Osteoblast (primary cell): ENCODE measurements around the gene CREBRF. TPM values are rescaled to one million over a fixed set of nuclear protein-coding genes. Genes with fewer than 3 reads are reported as not detected.

Experiments
- DNase-seq: peaks from one replicate; pipeline ENCODE4 v3.0.0; 2011; ENCODE audit warnings: low spot score, mixed read lengths; ENCODE audit not compliant: insufficient read length; ENCODE audit errors: missing footprints
- H2AFZ ChIP-seq: 2 replicates; pipeline ENCODE4 v1.6.0; 2011; ENCODE audit warnings: mild to moderate bottlenecking, low read length
- H3K27ac ChIP-seq: 2 replicates; pipeline ENCODE4 v1.5.1; 2011; ENCODE audit warnings: mild to moderate bottlenecking, low read depth, low read length, moderate library complexity
- H3K27me3 ChIP-seq: 2 replicates; pipeline ENCODE4 v1.6.0; 2012; ENCODE audit warnings: mild to moderate bottlenecking, control low read depth, inconsistent platforms, low read length, moderate library complexity; ENCODE audit not compliant: insufficient read depth
- H3K36me3 ChIP-seq: 2 replicates; pipeline ENCODE4 v1.5.1; 2011; ENCODE audit warnings: mild to moderate bottlenecking, low read length, control low read depth, moderate library complexity; ENCODE audit not compliant: insufficient read depth
- H3K4me1 ChIP-seq: 2 replicates; pipeline ENCODE4 v1.5.1; 2011; ENCODE audit warnings: mild to moderate bottlenecking, low read length, control low read depth, moderate library complexity; ENCODE audit not compliant: insufficient read depth
- H3K4me2 ChIP-seq: 2 replicates; pipeline ENCODE4 v1.6.0; 2011; ENCODE audit warnings: mild to moderate bottlenecking, low read length; ENCODE audit not compliant: insufficient read depth
- H3K4me3 ChIP-seq: fragments of 200-600 bp; sonication (generic); 3 replicates; pipeline ENCODE4 v1.5.1; 2012; ENCODE audit warnings: mild to moderate bottlenecking, low read length, inconsistent platforms; ENCODE audit not compliant: insufficient read depth
- H3K79me2 ChIP-seq: 2 replicates; pipeline ENCODE4 v1.6.0; 2012; ENCODE audit warnings: mild to moderate bottlenecking, low read length, control low read depth, inconsistent platforms; ENCODE audit not compliant: insufficient read depth
- H3K9me3 ChIP-seq: 2 replicates; pipeline ENCODE4 v1.5.1; 2011; ENCODE audit warnings: low read depth, low read length, control low read depth
- H4K20me1 ChIP-seq: 2 replicates; pipeline ENCODE4 v1.6.0; 2012; ENCODE audit warnings: mild to moderate bottlenecking, low read length, control low read depth; ENCODE audit not compliant: insufficient read depth
- small RNA-seq: library from RNA; depleted of rRNA; stranded (forward); fragments of <200 nt; gene quantifications from one replicate; pipeline ENCODE3, GENCODE V24; 2012
- total RNA-seq: library from RNA; depleted of rRNA; stranded (reverse); fragments of >200 nt; gene quantifications from 2 replicates; pipeline ENCODE4 v1.2.3, GENCODE V29; 2012
- TF ChIP-seq, protein P1 (sequence below): IDR thresholded peaks from 2 replicates; pipeline ENCODE4 v1.5.1; 2011; ENCODE audit warnings: mild to moderate bottlenecking, low read depth, low read length, moderate library complexity; ENCODE audit errors: extremely low read depth

The CREBRF gene
- total RNA-seq, 1 donor, result 35.8 TPM

DNA sequence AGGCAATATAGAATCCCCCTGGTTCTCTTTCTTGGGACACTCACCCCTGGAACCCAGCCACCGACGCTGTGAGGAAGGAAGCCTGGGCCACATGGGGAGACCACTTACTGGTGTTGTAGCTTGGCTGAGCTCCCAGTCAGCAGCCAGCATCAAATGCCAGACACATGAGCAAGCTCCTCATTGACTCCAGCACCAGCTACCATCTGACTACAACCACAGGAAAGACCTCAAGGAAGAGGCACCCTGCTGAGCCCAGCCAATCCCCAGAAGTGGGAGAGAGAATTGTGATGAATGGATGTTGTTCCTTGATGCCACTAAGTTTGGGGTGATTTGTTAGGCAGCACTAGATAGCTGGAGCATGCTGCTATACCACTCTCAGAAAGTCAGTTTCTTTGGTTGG, 124.2 kb downstream of the CREBRF start:
- Histone ChIP-seq H3K27me3 (peaks cover 11% of the 10 kb centered on the region), H3K4me3 (no peak overlapping the region), H3K4me1 (no peaks in the 10 kb centered on the region), H2AFZ (no peak overlapping the region), H3K9me3 (peaks cover 4% of the 10 kb centered on the region), H3K27ac (no peak overlapping the region), H4K20me1 (no peaks in the 10 kb centered on the region), H3K79me2 (no peaks in the 10 kb centered on the region), H3K36me3 (no peaks in the 10 kb centered on the region), H3K4me2 (no peak overlapping the region)
- TF ChIP-seq, protein P1, sequence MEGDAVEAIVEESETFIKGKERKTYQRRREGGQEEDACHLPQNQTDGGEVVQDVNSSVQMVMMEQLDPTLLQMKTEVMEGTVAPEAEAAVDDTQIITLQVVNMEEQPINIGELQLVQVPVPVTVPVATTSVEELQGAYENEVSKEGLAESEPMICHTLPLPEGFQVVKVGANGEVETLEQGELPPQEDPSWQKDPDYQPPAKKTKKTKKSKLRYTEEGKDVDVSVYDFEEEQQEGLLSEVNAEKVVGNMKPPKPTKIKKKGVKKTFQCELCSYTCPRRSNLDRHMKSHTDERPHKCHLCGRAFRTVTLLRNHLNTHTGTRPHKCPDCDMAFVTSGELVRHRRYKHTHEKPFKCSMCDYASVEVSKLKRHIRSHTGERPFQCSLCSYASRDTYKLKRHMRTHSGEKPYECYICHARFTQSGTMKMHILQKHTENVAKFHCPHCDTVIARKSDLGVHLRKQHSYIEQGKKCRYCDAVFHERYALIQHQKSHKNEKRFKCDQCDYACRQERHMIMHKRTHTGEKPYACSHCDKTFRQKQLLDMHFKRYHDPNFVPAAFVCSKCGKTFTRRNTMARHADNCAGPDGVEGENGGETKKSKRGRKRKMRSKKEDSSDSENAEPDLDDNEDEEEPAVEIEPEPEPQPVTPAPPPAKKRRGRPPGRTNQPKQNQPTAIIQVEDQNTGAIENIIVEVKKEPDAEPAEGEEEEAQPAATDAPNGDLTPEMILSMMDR, result no peak
- DNase-seq, result no peak

DNA sequence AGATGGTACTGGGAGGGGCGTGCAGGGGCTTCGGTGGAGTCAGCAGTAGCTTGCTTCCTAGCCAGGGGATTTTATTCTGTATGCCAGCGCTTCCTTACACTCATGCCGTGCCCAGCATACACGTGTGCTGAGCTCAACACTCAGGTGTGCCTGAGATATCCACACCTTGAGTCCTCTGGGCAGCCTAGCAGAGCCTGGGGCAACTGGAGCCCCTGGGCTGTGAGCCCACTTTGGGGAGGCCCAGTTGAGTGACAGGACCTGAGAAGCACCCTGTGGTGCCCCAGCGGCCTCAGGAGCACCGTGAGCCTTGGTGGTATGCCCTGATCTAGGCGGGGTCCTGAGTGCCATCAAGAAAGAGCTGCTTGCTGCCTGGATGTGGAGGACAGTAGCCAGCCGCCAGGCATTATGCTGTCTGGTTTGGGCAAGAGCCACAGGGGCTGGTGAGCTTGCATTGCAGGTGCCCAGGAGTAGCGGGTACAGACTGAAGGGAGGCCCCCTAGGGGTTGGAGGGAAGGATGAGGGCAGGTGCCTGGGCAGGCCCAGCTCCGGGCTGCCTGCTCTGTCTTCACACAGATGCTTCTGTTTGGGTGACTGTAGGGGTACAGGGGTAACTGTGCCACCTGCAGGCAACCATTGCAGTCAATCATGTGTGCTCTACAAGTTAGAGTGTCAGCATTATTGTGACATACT, 131.0 kb downstream of the CREBRF start:
- H3K4me2 ChIP-seq, result no peak overlapping the region
- H4K20me1 ChIP-seq, result no peaks in the 10 kb centered on the region
- H3K36me3 ChIP-seq, result no peaks in the 10 kb centered on the region
- DNase-seq, result no peak
- H3K27me3 ChIP-seq, result peaks cover 15% of the 10 kb centered on the region
- H3K4me1 ChIP-seq, result no peaks in the 10 kb centered on the region
- H3K79me2 ChIP-seq, result no peaks in the 10 kb centered on the region
- H3K4me3 ChIP-seq, result no peak overlapping the region
- TF ChIP-seq, protein P1, result no peak
- no peaks in the 10 kb centered on the region for H3K9me3 ChIP-seq
- H2AFZ ChIP-seq, result no peak overlapping the region
- no peak overlapping the region for H3K27ac ChIP-seq

DNA sequence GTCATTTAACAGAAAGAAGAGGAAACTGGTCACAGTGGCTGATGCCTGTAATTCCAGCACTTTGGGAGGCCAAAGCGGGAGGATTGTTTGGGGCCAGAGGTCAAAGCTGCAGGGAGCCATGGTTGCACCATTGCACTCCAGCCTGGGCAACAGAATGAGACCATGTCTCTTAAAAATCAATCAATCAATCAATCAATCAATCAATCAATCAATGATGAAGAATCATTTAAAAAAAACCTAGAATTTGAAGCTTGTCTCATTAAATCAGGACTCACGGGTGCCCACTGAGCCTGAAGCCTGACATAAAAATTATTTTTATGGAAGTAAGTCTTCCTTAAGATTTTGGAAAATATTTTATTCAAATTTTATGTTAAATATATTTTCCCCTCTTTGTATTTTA, 132.1 kb downstream of the CREBRF start:
- H3K4me3 ChIP-seq, result no peak overlapping the region
- no peaks in the 10 kb centered on the region for H4K20me1 ChIP-seq
- DNase-seq, result no peak
- H3K4me2 ChIP-seq, result no peak overlapping the region
- no peaks in the 10 kb centered on the region for H3K36me3 ChIP-seq
- no peaks in the 10 kb centered on the region for H3K4me1 ChIP-seq
- H2AFZ ChIP-seq, result no peak overlapping the region
- peaks cover 15% of the 10 kb centered on the region for H3K27me3 ChIP-seq
- no peak overlapping the region for H3K27ac ChIP-seq
- H3K9me3 ChIP-seq, result no peaks in the 10 kb centered on the region
- TF ChIP-seq, protein P1, result no peak
- H3K79me2 ChIP-seq, result no peaks in the 10 kb centered on the region

Small RNA genes lying within 50 kb of the gene (small RNA-seq; reads per million reads assigned to genes)
- gene RF00019 (not detected), gene SNORA74B (4,278 reads per million, percentile 100 among the genes with 10 or more reads in this experiment)

Other genes starting within 250 kb of the CREBRF start
- gene ERGIC1, start 222.1 kb upstream of the CREBRF start, total RNA-seq, result 109 and 128 TPM in 2 replicates
- 40.4 and 43.8 TPM in 2 replicates for gene RPL26L1, start 96.9 kb upstream of the CREBRF start, total RNA-seq
- gene ATP6V0E1, start 72.6 kb upstream of the CREBRF start, total RNA-seq, result 177 and 181 TPM in 2 replicates
- 14.4 and 14.5 TPM in 2 replicates for gene BNIP1, start 88.2 kb downstream of the CREBRF start, total RNA-seq
- gene NKX2-5, start 178.9 kb downstream of the CREBRF start, total RNA-seq, result under 0.01 TPM in 1 of 2 replicates, not detected in the other